Smooth muscle cell (in vitro differentiated cells): ENCODE measurements around the gene ACER3. TPM values are rescaled to one million over a fixed set of nuclear protein-coding genes. Genes with fewer than 3 reads are reported as not detected.

Source experiments
- DNase-seq: peaks from one replicate; lab custom pipeline; 2025; ENCODE audit not compliant: unreplicated experiment; lab: John Stamatoyannopoulos, UW
- H2AFZ ChIP-seq: fragments of 200-600 bp; sonication (generic); 2 replicates; pipeline ENCODE4 v1.6.0; 2016; ENCODE audit warnings: antibody characterized with exemption, low read depth, mild to moderate bottlenecking
- H3F3A ChIP-seq: fragments of 200-600 bp; sonication (generic); 2 replicates; pipeline ENCODE4 v1.6.0; 2017; ENCODE audit warnings: antibody characterized with exemption, low read depth
- H3K27ac ChIP-seq: fragments of 200-600 bp; sonication (generic); 2 replicates; pipeline ENCODE4 v1.5.1; 2016; ENCODE audit warnings: low read depth, mild to moderate bottlenecking
- H3K27me3 ChIP-seq: fragments of 200-600 bp; sonication (generic); 2 replicates; pipeline ENCODE4 v1.6.1; 2016; ENCODE audit warnings: low read depth, mild to moderate bottlenecking
- H3K36me3 ChIP-seq: fragments of 200-600 bp; sonication (generic); 2 replicates; pipeline ENCODE4 v1.5.1; 2016; ENCODE audit warnings: low read depth
- H3K4me1 ChIP-seq: fragments of 200-600 bp; sonication (generic); 2 replicates; pipeline ENCODE4 v1.5.1; 2016; ENCODE audit warnings: low read depth
- H3K4me2 ChIP-seq: fragments of 200-600 bp; sonication (generic); 2 replicates; pipeline ENCODE4 v1.6.0; 2016; ENCODE audit warnings: mild to moderate bottlenecking
- H3K4me3 ChIP-seq: fragments of 200-600 bp; sonication (generic); 2 replicates; pipeline ENCODE4 v1.5.1; 2016; ENCODE audit warnings: mild to moderate bottlenecking
- H3K79me2 ChIP-seq: fragments of 200-600 bp; sonication (generic); 2 replicates; pipeline ENCODE4 v1.6.0; 2016; ENCODE audit warnings: low read depth, mild to moderate bottlenecking
- H3K9ac ChIP-seq: fragments of 200-600 bp; sonication (generic); 2 replicates; pipeline ENCODE4 v1.6.0; 2016; ENCODE audit warnings: low read depth
- H3K9me3 ChIP-seq: fragments of 200-600 bp; sonication (generic); replicated peaks from 2 replicates; pipeline ENCODE4 v1.5.1; 2016; ENCODE audit warnings: low read depth
- H4K20me1 ChIP-seq: fragments of 200-600 bp; sonication (generic); 2 replicates; pipeline ENCODE4 v1.6.0; 2016; ENCODE audit warnings: low read depth
- WGBS: methylation state at CpG from one replicate; pipeline ENCODE4 v1.1.7; 2016; ENCODE audit warnings: low lambda C conversion rate; 5-methylcytosine and 5-hydroxymethylcytosine counted together
- polyA plus RNA-seq: library from polyadenylated mRNA; unstranded; fragments of >200 nt; fragmentation: Nextera tagmentation; extraction: Ambion mirVana; gene quantifications from 2 replicates; pipeline ENCODE4 v1.2.1, GENCODE V29; 2016
- total RNA-seq: library from RNA; depleted of rRNA; stranded (reverse); fragments of >200 nt; gene quantifications from 2 replicates; pipeline ENCODE4 v1.2.3, GENCODE V29; 2014
- TF ChIP-seq, protein P1 (sequence below): fragments of 200-600 bp; sonication (generic); IDR thresholded peaks from 2 replicates; pipeline ENCODE4 v1.5.1; 2017; ENCODE audit warnings: borderline replicate concordance, mild to moderate bottlenecking, antibody characterized with exemption; ENCODE audit not compliant: insufficient read depth, poor library complexity, severe bottlenecking

The ACER3 gene
- total and polyA plus RNA-seq, 2 experiments from 2014 or later = 14.0 to 16.8 TPM

DNA sequence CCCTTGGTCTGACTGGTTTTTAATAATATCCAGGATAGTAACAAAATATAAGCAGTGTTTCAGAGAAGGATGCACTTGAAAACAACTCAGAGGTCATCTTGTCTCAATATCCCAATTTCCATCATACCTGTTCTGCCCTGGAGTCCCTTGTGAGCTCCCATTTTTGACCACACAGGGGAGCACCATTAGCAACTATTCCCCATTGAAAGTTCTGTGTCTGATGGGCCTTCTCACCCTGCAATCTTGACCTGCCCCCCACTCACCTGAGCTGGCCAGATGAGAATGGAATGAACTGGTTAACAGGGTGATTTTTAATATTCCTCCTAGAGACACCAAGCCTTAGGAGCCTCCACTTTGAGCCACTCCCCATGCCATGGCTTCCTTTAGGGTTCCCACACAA lies 202.2 kb downstream of the ACER3 start:
- no peaks in the 10 kb centered on the region for H3K27me3 ChIP-seq
- H3K4me2 ChIP-seq = no peak overlapping the region
- H3K9ac ChIP-seq = no peak overlapping the region
- DNase-seq = no peak
- H2AFZ ChIP-seq = no peak overlapping the region
- peaks cover 4% of the 10 kb centered on the region for H3K79me2 ChIP-seq
- no peaks in the 10 kb centered on the region for H3K36me3 ChIP-seq
- H3F3A ChIP-seq = no peaks in the 10 kb centered on the region
- H4K20me1 ChIP-seq = peaks cover 2% of the 10 kb centered on the region
- H3K27ac ChIP-seq = no peak overlapping the region
- TF ChIP-seq, protein P1, sequence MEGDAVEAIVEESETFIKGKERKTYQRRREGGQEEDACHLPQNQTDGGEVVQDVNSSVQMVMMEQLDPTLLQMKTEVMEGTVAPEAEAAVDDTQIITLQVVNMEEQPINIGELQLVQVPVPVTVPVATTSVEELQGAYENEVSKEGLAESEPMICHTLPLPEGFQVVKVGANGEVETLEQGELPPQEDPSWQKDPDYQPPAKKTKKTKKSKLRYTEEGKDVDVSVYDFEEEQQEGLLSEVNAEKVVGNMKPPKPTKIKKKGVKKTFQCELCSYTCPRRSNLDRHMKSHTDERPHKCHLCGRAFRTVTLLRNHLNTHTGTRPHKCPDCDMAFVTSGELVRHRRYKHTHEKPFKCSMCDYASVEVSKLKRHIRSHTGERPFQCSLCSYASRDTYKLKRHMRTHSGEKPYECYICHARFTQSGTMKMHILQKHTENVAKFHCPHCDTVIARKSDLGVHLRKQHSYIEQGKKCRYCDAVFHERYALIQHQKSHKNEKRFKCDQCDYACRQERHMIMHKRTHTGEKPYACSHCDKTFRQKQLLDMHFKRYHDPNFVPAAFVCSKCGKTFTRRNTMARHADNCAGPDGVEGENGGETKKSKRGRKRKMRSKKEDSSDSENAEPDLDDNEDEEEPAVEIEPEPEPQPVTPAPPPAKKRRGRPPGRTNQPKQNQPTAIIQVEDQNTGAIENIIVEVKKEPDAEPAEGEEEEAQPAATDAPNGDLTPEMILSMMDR = no peak
- no peaks in the 10 kb centered on the region for H3K9me3 ChIP-seq
- no peak overlapping the region for H3K4me3 ChIP-seq
- peaks cover 5% of the 10 kb centered on the region for H3K4me1 ChIP-seq

DNA sequence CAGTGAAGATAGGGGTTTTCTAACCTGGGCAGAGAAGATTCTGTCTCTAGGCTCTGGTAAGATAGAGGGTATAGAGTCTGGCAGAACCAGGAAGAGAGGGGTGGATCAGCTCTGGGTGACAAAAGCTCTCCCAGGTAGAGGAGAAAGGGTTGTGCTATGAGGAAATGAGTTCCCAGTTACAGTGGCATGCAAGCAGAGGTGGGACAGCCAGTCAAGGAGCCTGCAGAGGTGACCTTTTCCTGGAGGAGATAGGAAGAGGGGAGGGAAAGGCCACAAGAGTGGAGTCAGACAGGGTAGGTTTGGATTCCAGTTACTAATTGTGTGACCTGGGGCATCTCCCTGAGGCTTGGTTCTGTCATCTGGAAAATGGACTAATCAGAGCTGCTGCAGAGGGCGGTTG lies 202.7 kb downstream of the ACER3 start:
- peaks cover 5% of the 10 kb centered on the region for H3K4me1 ChIP-seq
- H3K4me2 ChIP-seq = no peak overlapping the region
- no peaks in the 10 kb centered on the region for H3K9me3 ChIP-seq
- DNase-seq = no peak
- TF ChIP-seq, protein P1 = no peak
- H3K36me3 ChIP-seq = no peaks in the 10 kb centered on the region
- no peak overlapping the region for H3K9ac ChIP-seq
- no peak overlapping the region for H2AFZ ChIP-seq
- no peaks in the 10 kb centered on the region for H3K27me3 ChIP-seq
- H4K20me1 ChIP-seq = peaks cover 5% of the 10 kb centered on the region
- H3K4me3 ChIP-seq = no peak overlapping the region
- WGBS = 91% methylated on average over 1 of the region's 1 CpG
- H3K27ac ChIP-seq = no peak overlapping the region
- peaks cover 6% of the 10 kb centered on the region for H3K79me2 ChIP-seq
- H3F3A ChIP-seq = no peaks in the 10 kb centered on the region

DNA sequence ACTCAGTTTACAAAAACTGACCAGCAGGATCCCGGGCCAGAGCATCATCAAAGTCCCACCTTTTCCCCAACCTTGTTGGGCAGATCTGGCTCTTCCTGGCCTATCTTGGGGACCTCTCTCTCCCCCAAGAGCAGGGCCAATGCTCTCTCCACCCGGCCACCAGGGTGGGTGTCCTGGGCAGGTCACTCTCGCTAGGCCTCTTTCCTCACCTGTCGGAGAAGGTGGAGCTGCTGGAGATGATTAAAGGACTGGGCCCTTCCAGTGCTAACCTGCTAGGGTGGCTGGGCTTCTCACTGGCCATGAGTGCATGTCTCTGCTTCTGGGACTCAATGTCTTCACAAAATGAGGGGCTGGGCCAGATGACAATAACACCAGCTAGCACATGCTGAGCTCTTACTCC lies 203.1 kb downstream of the ACER3 start:
- no peak overlapping the region for H3K27ac ChIP-seq
- H3K36me3 ChIP-seq = no peaks in the 10 kb centered on the region
- no peak overlapping the region for H3K4me3 ChIP-seq
- H3K4me2 ChIP-seq = no peak overlapping the region
- no peak overlapping the region for H3K9ac ChIP-seq
- peaks cover 6% of the 10 kb centered on the region for H3K79me2 ChIP-seq
- TF ChIP-seq, protein P1 = no peak
- WGBS = 98% methylated on average over 4 of the region's 4 CpGs
- no peaks in the 10 kb centered on the region for H3F3A ChIP-seq
- H4K20me1 ChIP-seq = peaks cover 5% of the 10 kb centered on the region
- H2AFZ ChIP-seq = no peak overlapping the region
- H3K4me1 ChIP-seq = peaks cover 5% of the 10 kb centered on the region
- no peaks in the 10 kb centered on the region for H3K9me3 ChIP-seq
- H3K27me3 ChIP-seq = no peaks in the 10 kb centered on the region
- no peak for DNase-seq

DNA sequence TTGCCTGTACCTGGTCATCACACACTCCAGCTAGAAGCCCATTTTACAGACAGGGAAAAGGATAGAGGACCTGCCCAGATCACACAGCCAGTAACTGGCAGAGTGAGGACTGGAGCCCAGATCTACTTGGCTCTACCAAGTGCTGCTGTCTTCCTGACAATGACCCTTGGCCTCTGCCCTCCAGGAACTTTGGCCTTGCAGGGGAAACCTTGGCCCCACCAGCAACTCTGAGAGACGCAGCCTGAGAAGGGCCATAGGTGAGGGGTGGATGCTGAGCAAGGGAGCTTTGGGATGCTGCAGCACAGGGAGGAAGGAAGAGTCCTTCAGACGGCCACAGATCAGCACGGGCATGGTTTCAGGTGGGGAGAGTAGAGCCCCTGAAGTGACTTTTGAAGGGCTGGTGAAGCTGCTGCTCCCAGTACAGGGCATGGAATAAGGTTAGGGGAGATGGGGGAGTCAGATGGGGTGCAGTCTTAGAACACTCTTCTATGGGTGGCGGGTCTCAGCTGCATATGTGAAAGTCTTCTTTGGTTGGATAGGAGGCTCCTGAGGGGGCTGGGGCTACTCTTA lies 204.0 kb downstream of the ACER3 start:
- 89% methylated on average over 4 of the region's 4 CpGs for WGBS
- Histone ChIP-seq H3K27ac (no peak overlapping the region), H3K4me2 (no peak overlapping the region)

More for the DNA sequence above, 204.0 kb downstream of the ACER3 start:
- Histone ChIP-seq H3K9ac (no peak overlapping the region), H3K27me3 (no peaks in the 10 kb centered on the region), H3K36me3 (no peaks in the 10 kb centered on the region), H3K9me3 (no peaks in the 10 kb centered on the region), H3K4me1 (peaks cover 5% of the 10 kb centered on the region), H3K4me3 (no peak overlapping the region), H3K79me2 (peaks cover 6% of the 10 kb centered on the region), H3F3A (no peaks in the 10 kb centered on the region), H2AFZ (no peak overlapping the region), H4K20me1 (peaks cover 8% of the 10 kb centered on the region)
- TF ChIP-seq, protein P1 = no peak
- no peak for DNase-seq
